NCI-H187 treated with DMSO at 0.1 percent for 48 hours (cell line): ENCODE results near the gene ATIC.

ENCODE experiments used
- DNase-seq: peaks from one replicate; lab custom pipeline; 2025; lab: John Stamatoyannopoulos, UW

Gene ATIC

GRCh38 chr2:215361211-215361875 lies 49.5 kb downstream of the ATIC start:
- no peak for DNase-seq

- DNase-seq = no peak
Measured at GRCh38 chr2:215361876-215362561, 50.2 kb downstream of the ATIC start.

GRCh38 chr2:215362562-215362904 lies 50.7 kb downstream of the ATIC start:
- DNase-seq = no peak

GRCh38 chr2:215363039-215363438 lies 51.2 kb downstream of the ATIC start:
- no peak for DNase-seq

- DNase-seq = no peak
Measured at GRCh38 chr2:215363461-215364156, 51.8 kb downstream of the ATIC start.

GRCh38 chr2:215364157-215365155 lies 52.6 kb downstream of the ATIC start:
- no peak for DNase-seq

GRCh38 chr2:215365184-215365658 lies 53.4 kb downstream of the ATIC start:
- DNase-seq = no peak

GRCh38 chr2:215366440-215367032 lies 54.7 kb downstream of the ATIC start:
- DNase-seq = no peak

- no peak for DNase-seq
Measured at GRCh38 chr2:215367662-215368492, 56.0 kb downstream of the ATIC start.

- DNase-seq = no peak
Measured at GRCh38 chr2:215368493-215368809, 56.6 kb downstream of the ATIC start.

GRCh38 chr2:215369181-215369760 lies 57.4 kb downstream of the ATIC start:
- no peak for DNase-seq

- no peak for DNase-seq
Measured at GRCh38 chr2:215370112-215370965, 58.5 kb downstream of the ATIC start.

GRCh38 chr2:215371915-215372897 lies 60.3 kb downstream of the ATIC start:
- DNase-seq = no peak

- no peak for DNase-seq
Measured at GRCh38 chr2:215372968-215373649, 61.2 kb downstream of the ATIC start.

GRCh38 chr2:215374002-215374401 lies 62.1 kb downstream of the ATIC start:
- no peak for DNase-seq

GRCh38 chr2:215374642-215375466 lies 63.0 kb downstream of the ATIC start:
- DNase-seq = no peak

GRCh38 chr2:215375467-215375830 lies 63.6 kb downstream of the ATIC start:
- no peak for DNase-seq
